AG10803 (cell line): ENCODE data around the gene TASOR.

Experiments
- DNase-seq: peaks from one replicate; pipeline ENCODE4 v3.0.0; 2010; ENCODE audit warnings: low read depth
- H3K4me3 ChIP-seq: 2 replicates; pipeline ENCODE4 v1.5.1; 2011; ENCODE audit warnings: mild to moderate bottlenecking, low read length, control low read depth
- CTCF ChIP-seq: conservative IDR thresholded peaks from 2 replicates; pipeline ENCODE4 v1.5.1; 2011; ENCODE audit warnings: mild to moderate bottlenecking, low read length, control low read depth, inconsistent platforms

The TASOR gene

GRCh38 chr3:56681984-56682461 lies 1.0 kb downstream of the TASOR start:
- DNase-seq, result no peak
- TF ChIP-seq CTCF, result no peak
- peak overlapping the region; percentile 79 for H3K4me3 ChIP-seq

GRCh38 chr3:56680054-56680580 lies 2.9 kb downstream of the TASOR start:
- DNase-seq, result no peak
- TF ChIP-seq CTCF, result no peak
- no peak overlapping the region for H3K4me3 ChIP-seq

- no peak for DNase-seq
- H3K4me3 ChIP-seq, result no peak overlapping the region
- TF ChIP-seq CTCF, result no peak
Observed at GRCh38 chr3:56677286-56677685, 5.8 kb downstream of the TASOR start.

GRCh38 chr3:56673781-56674457 lies 9.1 kb downstream of the TASOR start:
- TF ChIP-seq CTCF, result no peak
- peak; percentile 25 for DNase-seq
- H3K4me3 ChIP-seq, result no peak overlapping the region

- TF ChIP-seq CTCF, result no peak
- no peak overlapping the region for H3K4me3 ChIP-seq
- DNase-seq, result no peak
Observed at GRCh38 chr3:56667973-56668579, 15.0 kb downstream of the TASOR start.

GRCh38 chr3:56664823-56665222 lies 18.2 kb downstream of the TASOR start:
- TF ChIP-seq CTCF, result no peak
- H3K4me3 ChIP-seq, result no peak overlapping the region
- no peak for DNase-seq

GRCh38 chr3:56655709-56656108 lies 27.4 kb downstream of the TASOR start:
- H3K4me3 ChIP-seq, result no peak overlapping the region
- TF ChIP-seq CTCF, result no peak

More at GRCh38 chr3:56655709-56656108, 27.4 kb downstream of the TASOR start:
- DNase-seq, result no peak
